Stimulated activated CD8-positive, alpha-beta memory T cell treated with anti-CD3 and anti-CD28 coated beads, Interleukin-4, amount 100 ng/mL, for 48 hours (primary cell): ENCODE data around the gene ZNF626.
"Not testable (repeated sequence)": the region's sequence is repeated elsewhere in the genome, so short reads cannot be mapped to it uniquely, and the experiment has no call there.

Source experiments
- DNase-seq: peaks from one replicate; pipeline ENCODE4 v3.0.0-alpha.2; 2020

ZNF626 gene

GRCh38 chr19:20661150-20661819 lies at the start of gene ZNF626:
ZNF626 (minus strand) TSS chr19:20661571; CDS start chr19:20661446, 125 bp downstream.
- DNase-seq = peak; percentile 91

- no peak for DNase-seq
Measured at GRCh38 chr19:20669263-20669662, 7.9 kb upstream of the ZNF626 start.

DNA sequence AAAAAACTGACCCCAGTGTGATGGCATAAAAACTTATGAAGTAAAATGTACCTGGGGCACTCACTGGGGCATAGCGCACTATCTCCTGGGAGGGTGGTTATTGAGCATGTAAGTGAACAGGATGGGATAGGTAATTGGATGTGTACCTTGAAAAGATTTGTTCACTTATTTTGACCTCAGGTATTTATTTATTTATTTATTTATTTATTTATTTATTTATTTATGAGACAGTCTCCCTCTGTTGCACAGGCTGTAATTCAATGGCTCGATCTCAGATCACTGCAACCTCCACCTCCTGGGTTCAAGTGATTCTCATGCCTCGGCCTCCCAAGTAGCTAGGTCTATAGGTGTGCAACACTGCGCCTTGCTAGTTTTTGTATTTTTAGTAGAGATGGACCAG lies 5.9 kb upstream of the ZNF626 start:
- no peak for DNase-seq

DNA sequence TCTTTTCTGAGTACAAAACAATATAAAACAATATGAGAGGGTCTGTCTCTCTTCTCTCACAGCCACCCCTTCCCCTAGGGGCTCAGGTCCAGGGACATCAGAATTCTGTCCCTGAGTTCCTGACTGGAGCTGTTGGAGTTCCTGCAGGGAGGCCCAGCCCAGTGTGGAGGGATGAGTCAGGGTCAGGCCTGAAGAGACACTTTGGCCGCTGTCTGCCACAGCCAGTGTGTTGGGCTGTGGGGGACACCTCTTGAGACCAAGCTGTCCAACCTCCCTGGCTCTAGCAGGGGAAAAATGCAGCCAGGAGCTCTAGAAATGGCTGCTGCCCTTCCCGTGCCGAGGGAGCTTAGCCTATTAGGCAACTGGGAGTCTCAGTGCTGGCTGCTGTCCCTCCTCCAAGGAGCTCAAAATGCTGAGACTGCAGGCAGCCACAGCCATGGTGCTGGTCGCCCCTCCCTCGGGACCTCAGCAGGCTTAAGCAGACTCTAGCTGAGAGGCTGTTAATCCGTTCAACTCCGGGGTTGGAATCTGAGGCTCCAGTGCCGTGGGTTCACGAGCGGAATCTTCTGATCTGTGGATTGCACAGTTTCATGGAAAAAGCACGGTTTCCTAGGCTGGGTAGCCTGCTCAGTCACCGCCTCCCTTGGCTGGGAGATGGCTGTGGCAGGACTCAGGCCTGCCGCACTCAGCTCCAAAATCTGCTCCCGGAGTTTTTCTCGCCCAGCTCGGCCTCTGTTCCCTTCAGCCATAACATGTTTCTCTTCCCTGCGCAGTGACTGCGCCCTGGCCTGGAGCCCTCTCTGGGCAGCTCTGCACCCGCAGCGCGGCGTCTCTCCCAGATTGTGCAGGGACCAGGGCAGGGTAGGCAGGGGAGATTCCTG lies 3.8 kb upstream of the ZNF626 start:
- no peak for DNase-seq

GRCh38 chr19:20664475-20664874 lies 3.1 kb upstream of the ZNF626 start:
- DNase-seq = not testable (repeated sequence)

DNA sequence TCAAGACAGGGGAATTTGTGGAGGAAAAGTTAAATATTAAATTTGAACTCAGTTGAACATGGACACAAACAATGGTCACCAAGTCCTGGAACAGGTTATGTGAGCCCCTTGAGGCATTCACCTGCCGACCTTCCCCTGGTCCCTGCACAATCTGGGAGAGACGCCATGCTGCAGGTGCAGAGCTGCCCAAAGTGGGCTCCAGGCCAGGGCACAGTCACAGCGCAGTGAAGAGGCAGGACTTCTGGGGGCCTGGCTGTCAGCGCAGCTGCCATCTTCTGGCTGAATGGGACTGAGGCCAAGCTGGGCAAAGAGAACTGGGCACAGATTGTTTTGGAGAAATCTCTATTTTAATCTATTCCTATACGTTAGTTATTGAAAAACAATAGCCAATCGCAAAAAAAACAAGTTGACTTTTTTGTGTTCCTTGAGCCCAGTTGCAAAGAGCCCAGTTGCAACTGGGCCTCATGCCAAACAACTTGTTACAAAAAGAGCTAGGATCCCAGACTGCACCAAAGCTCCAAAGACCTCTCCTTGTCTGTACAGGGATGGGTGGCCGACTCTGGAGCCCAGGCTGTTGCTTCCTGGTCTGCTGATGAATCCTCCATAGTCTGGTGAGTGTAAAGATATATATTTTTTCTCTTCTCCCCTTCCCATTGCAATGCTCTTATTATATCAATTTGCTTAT lies 1.2 kb upstream of the ZNF626 start:
- DNase-seq = no peak

- no peak for DNase-seq
Measured at GRCh38 chr19:20660473-20661140, 764 bp downstream of the ZNF626 start.

DNA sequence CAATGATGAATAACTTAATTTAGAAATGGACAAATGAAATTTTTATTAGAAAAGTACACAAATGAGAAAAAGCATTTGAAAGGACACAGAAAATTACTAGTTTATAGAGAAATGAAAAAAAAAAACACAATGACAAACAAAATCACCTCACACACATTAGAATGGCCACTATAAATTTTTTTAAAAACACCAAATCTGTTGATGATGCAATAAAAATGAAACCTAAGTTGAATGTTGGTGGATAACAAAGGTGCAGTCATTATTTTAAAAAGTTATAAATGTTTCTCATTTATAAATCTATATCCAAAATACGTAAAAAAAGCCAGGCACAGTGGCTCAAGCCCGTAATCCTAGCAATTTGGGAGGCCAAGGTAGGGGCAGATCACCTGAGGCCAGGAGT lies 20.8 kb downstream of the ZNF626 start:
- DNase-seq = no peak

DNA sequence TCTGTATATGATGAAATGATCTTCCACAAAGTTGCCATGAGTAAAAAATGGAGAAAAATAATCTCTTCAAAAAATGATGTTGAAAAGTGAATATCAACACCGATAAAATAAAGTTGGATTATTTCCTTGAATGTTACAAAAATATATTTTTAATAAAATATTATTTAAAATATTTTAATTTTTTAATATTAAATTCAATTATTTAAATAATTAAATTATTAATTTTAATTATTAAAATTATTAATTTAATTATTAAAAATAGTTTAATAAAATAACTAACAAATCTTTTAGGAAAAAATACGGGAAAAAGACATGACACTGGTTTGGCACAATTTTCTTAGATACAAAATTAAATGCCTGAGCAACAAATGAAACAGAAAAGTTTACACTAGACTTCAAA lies 21.3 kb downstream of the ZNF626 start:
- no peak for DNase-seq

GRCh38 chr19:20624560-20624959 lies 36.8 kb downstream of the ZNF626 start:
- DNase-seq = not testable (repeated sequence)

- DNase-seq = no peak
Measured at GRCh38 chr19:20616071-20616470, 45.3 kb downstream of the ZNF626 start.

- DNase-seq = not testable (repeated sequence)
Measured at GRCh38 chr19:20614971-20615370, 46.4 kb downstream of the ZNF626 start.

- DNase-seq = no peak
Measured at GRCh38 chr19:20612711-20613316, 48.6 kb downstream of the ZNF626 start.

DNA sequence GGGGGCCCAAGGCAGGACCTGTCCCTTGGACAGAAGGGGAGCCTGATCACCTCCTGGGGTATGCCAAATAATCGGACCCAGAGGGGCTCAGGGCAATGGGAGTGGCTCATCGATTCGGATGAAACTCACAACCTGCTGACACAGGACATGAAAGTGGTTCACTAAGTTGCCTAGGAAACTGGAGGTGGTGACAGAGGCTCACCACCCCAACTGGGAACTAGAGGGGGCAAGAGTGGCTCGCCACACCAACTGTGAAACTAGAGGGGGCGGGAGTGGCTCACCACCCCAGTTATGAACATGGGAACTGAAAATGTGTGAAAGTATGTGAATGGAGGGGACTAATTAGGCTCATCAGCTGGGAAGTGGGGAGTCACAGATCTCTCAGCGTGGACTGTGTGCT lies 49.5 kb downstream of the ZNF626 start:
- DNase-seq = no peak

DNA sequence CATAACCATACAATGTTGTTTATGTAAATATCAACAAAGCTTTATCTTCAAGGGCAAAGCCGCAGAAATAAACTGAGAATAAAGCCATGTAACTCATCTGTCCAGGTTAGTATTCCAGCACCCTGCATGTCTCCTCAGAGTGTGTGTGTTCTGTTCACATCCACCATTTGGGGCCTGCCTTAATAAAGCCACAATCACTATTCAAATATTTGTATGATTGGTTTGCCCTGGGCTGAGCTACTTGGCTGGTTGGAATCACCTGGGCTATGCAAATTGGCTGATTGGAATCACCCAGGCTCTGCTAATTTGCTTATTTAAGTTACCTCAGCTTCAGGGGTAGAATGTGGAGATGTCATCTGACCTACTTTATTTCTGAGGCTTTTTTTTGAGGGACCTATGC lies 53.4 kb downstream of the ZNF626 start:
- no peak for DNase-seq
